ENCODE data around the gene DKKL1.

DNA sequence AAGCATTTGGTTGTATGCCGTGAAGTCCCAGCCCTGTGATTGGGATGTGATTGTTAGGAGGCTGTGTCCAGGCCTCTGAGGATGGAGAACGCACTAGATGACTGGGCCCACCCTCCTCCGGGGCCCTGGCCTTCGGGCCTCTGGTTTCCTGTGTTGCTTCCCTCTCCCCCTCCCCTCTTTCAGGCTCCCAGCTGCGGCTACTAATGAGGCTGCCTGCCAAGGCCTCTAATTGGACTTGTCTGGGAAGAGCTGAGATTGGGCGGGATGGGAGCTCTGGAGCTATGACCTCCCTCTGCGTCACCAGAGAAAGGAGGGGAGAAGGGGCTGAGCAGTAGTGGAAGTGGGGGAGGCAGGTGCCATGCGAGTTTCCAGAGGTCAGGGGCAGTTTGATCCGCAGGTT lies 49.7 kb downstream of the DKKL1 start:
- no peak for TF ChIP-seq CTCF (IDR thresholded peaks at IDR 0.05)
- TF ChIP-seq, protein P1, sequence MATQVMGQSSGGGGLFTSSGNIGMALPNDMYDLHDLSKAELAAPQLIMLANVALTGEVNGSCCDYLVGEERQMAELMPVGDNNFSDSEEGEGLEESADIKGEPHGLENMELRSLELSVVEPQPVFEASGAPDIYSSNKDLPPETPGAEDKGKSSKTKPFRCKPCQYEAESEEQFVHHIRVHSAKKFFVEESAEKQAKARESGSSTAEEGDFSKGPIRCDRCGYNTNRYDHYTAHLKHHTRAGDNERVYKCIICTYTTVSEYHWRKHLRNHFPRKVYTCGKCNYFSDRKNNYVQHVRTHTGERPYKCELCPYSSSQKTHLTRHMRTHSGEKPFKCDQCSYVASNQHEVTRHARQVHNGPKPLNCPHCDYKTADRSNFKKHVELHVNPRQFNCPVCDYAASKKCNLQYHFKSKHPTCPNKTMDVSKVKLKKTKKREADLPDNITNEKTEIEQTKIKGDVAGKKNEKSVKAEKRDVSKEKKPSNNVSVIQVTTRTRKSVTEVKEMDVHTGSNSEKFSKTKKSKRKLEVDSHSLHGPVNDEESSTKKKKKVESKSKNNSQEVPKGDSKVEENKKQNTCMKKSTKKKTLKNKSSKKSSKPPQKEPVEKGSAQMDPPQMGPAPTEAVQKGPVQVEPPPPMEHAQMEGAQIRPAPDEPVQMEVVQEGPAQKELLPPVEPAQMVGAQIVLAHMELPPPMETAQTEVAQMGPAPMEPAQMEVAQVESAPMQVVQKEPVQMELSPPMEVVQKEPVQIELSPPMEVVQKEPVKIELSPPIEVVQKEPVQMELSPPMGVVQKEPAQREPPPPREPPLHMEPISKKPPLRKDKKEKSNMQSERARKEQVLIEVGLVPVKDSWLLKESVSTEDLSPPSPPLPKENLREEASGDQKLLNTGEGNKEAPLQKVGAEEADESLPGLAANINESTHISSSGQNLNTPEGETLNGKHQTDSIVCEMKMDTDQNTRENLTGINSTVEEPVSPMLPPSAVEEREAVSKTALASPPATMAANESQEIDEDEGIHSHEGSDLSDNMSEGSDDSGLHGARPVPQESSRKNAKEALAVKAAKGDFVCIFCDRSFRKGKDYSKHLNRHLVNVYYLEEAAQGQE (IDR thresholded peaks at IDR 0.05; ENCODE audit: insufficient read depth in 1 of 2, low read depth in 2 of 2, low read length in 1 of 2): no peak

Measured in Panc1 (cell line).